GM21367 (cell line): ENCODE results near the gene LOXL1.
"Not testable (repeated sequence)": the region's sequence is repeated elsewhere in the genome, so short reads cannot be mapped to it uniquely, and the experiment has no call there.

Experiments used
- ATAC-seq: cut with Tn5 transposase; IDR thresholded peaks from one replicate; pipeline ENCODE4 v1.9.1; 2021; ENCODE audit not compliant: unreplicated experiment

The LOXL1 gene

GRCh38 chr15:73951601-73952000, 25.3 kb downstream of the LOXL1 start:
- no peak for ATAC-seq

- no peak for ATAC-seq
These were observed 26.1 kb downstream of the LOXL1 start for GRCh38 chr15:73952171-73952912.

- ATAC-seq: no peak
These were observed 26.9 kb downstream of the LOXL1 start for GRCh38 chr15:73952913-73953750.

- ATAC-seq: no peak
These were observed 28.2 kb downstream of the LOXL1 start for GRCh38 chr15:73954188-73955145.

GRCh38 chr15:73955326-73955725, 29.1 kb downstream of the LOXL1 start:
- no peak for ATAC-seq

- ATAC-seq: no peak
These were observed 29.8 kb downstream of the LOXL1 start for GRCh38 chr15:73955861-73956742.

GRCh38 chr15:73956743-73957135, 30.5 kb downstream of the LOXL1 start:
- ATAC-seq: no peak

- ATAC-seq: no peak
These were observed 31.0 kb downstream of the LOXL1 start for GRCh38 chr15:73957276-73957675.

GRCh38 chr15:73957785-73958184, 31.5 kb downstream of the LOXL1 start:
- no peak for ATAC-seq

- ATAC-seq: no peak
These were observed 32.8 kb downstream of the LOXL1 start for GRCh38 chr15:73959012-73959581.

GRCh38 chr15:73959801-73960200, 33.5 kb downstream of the LOXL1 start:
- no peak for ATAC-seq

- not testable (repeated sequence) for ATAC-seq
These were observed 34.3 kb downstream of the LOXL1 start for GRCh38 chr15:73960472-73961070.

GRCh38 chr15:73962433-73962832, 36.2 kb downstream of the LOXL1 start:
- no peak for ATAC-seq

GRCh38 chr15:73964736-73965093, 38.5 kb downstream of the LOXL1 start:
- ATAC-seq: no peak

GRCh38 chr15:73965094-73965757, 39.0 kb downstream of the LOXL1 start:
- no peak for ATAC-seq

- no peak for ATAC-seq
These were observed 39.5 kb downstream of the LOXL1 start for GRCh38 chr15:73965758-73966113.

GRCh38 chr15:73968461-73968860, 42.2 kb downstream of the LOXL1 start:
- no peak for ATAC-seq

GRCh38 chr15:73969151-73969759, 43.0 kb downstream of the LOXL1 start:
- ATAC-seq: no peak
